Jurkat, Clone E6-1 (cell line): ENCODE measurements around the gene GRM1.

ENCODE experiments used
- DNase-seq: peaks from one replicate; pipeline ENCODE4 v3.0.0-alpha.2; 2011; ENCODE audit warnings: low read depth, low spot score
- H3K4me3 ChIP-seq: 2 replicates; pipeline ENCODE4 v1.5.1; 2011; ENCODE audit warnings: mild to moderate bottlenecking, low read length, control low read depth, moderate library complexity

Gene GRM1

GRCh38 chr6:146092961-146093686 lies 64.3 kb downstream of the GRM1 start:
- no peak overlapping the region for H3K4me3 ChIP-seq
- DNase-seq: no peak

- H3K4me3 ChIP-seq: no peak overlapping the region
- no peak for DNase-seq
Measured at GRCh38 chr6:146095481-146095880, 66.6 kb downstream of the GRM1 start.

- no peak overlapping the region for H3K4me3 ChIP-seq
- DNase-seq: no peak
Measured at GRCh38 chr6:146097586-146097985, 68.7 kb downstream of the GRM1 start.

GRCh38 chr6:146100776-146101175 lies 71.9 kb downstream of the GRM1 start:
- no peak overlapping the region for H3K4me3 ChIP-seq
- DNase-seq: no peak

- H3K4me3 ChIP-seq: no peak overlapping the region
- DNase-seq: no peak
Measured at GRCh38 chr6:146103416-146104072, 74.7 kb downstream of the GRM1 start.

- no peak overlapping the region for H3K4me3 ChIP-seq
- no peak for DNase-seq
Measured at GRCh38 chr6:146106532-146106931, 77.7 kb downstream of the GRM1 start.

- DNase-seq: no peak
- no peak overlapping the region for H3K4me3 ChIP-seq
Measured at GRCh38 chr6:146110990-146111389, 82.1 kb downstream of the GRM1 start.

GRCh38 chr6:146111881-146112450 lies 83.1 kb downstream of the GRM1 start:
- no peak for DNase-seq
- H3K4me3 ChIP-seq: no peak overlapping the region

GRCh38 chr6:146113084-146113623 lies 84.3 kb downstream of the GRM1 start:
- no peak for DNase-seq

GRCh38 chr6:146123616-146124015 lies 94.8 kb downstream of the GRM1 start:
- no peak overlapping the region for H3K4me3 ChIP-seq
- DNase-seq: no peak

More at GRCh38 chr6:146113084-146113623, 84.3 kb downstream of the GRM1 start:
- H3K4me3 ChIP-seq: no peak overlapping the region

GRCh38 chr6:146127447-146128215 lies 98.8 kb downstream of the GRM1 start:
- DNase-seq: no peak
- H3K4me3 ChIP-seq: no peak overlapping the region

GRCh38 chr6:146133866-146134265 lies 105.0 kb downstream of the GRM1 start:
- no peak for DNase-seq
- no peak overlapping the region for H3K4me3 ChIP-seq

- no peak for DNase-seq
- no peak overlapping the region for H3K4me3 ChIP-seq
Measured at GRCh38 chr6:146135167-146135566, 106.3 kb downstream of the GRM1 start.

GRCh38 chr6:146146836-146147235 lies 118.0 kb downstream of the GRM1 start:
- no peak overlapping the region for H3K4me3 ChIP-seq
- no peak for DNase-seq

- no peak overlapping the region for H3K4me3 ChIP-seq
- DNase-seq: no peak
Measured at GRCh38 chr6:146149770-146150169, 120.9 kb downstream of the GRM1 start.

GRCh38 chr6:146153040-146153758 lies 124.3 kb downstream of the GRM1 start:
- no peak overlapping the region for H3K4me3 ChIP-seq

GRCh38 chr6:146154197-146154596 lies 125.3 kb downstream of the GRM1 start:
- no peak for DNase-seq
- H3K4me3 ChIP-seq: no peak overlapping the region

More at GRCh38 chr6:146153040-146153758, 124.3 kb downstream of the GRM1 start:
- no peak for DNase-seq

GRCh38 chr6:146161664-146162063 lies 132.8 kb downstream of the GRM1 start:
- DNase-seq: no peak
- H3K4me3 ChIP-seq: no peak overlapping the region

GRCh38 chr6:146169872-146170271 lies 141.0 kb downstream of the GRM1 start:
- no peak overlapping the region for H3K4me3 ChIP-seq
- no peak for DNase-seq
